GM18861 (cell line): Measurements from ENCODE around the gene TOLLIP.
"Not testable (repeated sequence)": the region's sequence is repeated elsewhere in the genome, so short reads cannot be mapped to it uniquely, and the experiment has no call there.

Experiments
- ATAC-seq: cut with Tn5 transposase; IDR thresholded peaks from one replicate; pipeline ENCODE4 v1.9.1; 2021; ENCODE audit not compliant: unreplicated experiment

Gene TOLLIP

DNA sequence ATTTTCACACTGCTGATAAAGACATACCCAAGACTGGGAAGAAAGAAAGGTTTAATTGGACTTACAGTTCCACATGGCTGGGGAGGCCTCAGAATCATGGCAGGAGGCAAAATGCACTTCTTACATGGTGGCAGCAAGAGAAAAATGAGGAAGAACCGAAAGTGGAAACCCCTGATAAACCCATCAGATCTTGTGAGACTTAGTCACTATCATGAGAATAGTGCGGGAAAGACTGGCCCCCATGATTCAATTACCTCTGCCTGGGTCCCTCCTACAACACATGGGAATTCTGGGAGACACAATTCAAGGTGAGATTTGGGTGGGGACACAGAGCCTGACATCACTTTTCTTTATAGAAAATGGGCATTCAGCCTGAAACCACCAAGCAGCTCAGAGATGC, 42.5 kb downstream of the TOLLIP start:
- ATAC-seq: not testable (repeated sequence)

DNA sequence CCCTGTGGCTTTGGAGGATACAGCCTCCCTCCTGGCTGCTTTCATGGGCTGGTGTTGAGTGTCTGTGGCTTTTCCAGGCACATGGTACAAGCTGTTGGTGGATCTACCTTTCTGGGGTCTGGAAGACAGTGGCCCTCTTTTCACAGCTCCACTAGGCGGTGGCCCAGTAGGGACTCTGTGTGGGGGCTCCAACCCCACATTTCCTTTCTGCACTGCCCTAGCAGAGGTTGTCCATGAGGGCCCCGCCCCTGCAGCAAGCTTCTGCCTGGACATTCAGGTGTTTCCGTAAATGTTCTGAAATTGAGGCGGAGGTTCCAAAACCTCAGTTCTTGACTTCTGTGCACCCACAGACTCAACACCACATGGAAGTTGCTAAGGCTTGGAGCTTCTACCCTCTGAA, 44.0 kb downstream of the TOLLIP start:
- ATAC-seq: not testable (repeated sequence)

DNA sequence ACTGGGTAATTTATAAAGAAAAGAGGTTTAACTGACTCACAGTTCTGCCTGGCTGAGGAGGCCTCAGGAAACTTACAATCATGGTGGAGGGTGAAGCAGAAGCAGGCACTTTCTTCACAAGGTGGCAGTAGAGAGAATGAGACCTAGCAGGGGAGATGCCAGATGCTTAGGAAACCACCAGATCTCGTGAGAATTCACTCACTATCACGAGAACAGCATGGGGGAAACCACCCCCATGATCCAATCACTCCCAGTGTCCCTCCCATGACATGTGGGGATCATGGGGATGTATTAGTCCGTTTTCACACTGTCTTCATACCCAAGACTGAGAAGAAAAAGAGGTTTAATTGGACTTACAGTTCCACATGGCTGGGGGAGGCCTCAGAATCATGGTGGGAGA, 45.0 kb downstream of the TOLLIP start:
- not testable (repeated sequence) for ATAC-seq

DNA sequence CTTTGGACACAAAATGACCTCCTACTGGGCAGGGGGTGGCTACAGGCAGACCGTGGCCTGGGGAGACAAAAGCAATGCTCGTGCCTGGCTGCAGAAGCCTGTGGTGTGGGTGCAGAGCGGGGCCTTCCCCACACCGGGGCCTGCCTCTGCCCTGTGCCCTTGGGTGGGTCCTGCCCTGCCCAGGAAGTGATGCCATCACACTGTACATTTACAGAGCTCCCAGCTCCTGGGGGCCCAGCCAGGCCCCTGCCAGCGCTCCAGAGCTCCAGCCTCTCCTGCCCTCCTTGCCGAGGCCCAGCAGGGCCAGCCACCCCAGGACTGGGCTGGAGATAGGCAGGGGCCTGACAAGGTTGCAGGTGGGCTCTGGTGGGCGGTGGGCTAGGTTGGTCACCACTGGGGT, 46.4 kb downstream of the TOLLIP start:
- ATAC-seq: no peak

DNA sequence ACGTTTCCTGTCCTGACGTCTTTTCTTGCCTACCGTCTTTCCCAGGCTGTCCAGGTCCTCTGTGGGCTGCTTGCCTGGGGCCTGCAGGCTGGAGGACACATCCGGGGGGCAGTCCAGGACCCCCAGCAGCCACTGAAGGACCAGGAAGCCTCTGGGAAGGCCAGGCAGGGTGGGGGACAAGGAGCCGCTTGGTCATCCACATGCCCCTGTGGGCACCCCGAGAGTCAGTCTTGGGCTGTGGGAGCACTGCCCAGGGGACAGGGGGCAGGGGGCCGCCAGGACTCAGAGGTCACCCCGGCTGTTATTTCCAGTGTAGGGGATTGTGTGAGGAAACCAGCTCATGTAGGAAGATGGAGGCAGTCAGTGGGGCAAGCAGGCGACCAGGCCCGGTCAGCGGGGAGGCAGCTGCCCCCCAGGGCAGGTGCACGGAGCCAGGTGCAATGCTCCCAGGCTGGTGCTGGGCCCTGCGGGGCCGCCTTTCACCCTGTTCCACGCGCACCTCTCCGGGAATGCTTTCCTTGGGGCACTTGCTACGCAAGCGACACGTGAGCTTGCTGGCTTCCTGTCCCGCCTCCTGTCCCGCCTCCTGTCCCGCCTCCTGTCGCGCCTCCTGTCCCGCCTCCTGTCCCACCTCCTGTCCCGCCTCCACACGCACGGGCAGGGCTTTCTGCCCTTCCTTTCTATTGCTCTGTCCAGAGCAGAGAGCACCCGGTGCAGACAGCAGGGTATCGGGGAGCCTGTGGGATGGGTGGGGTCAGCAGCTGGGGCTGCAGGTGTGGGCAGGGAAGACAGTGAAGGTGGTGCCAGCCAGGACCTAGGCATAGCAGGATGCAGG, 47.0 kb downstream of the TOLLIP start:
- ATAC-seq: no peak

DNA sequence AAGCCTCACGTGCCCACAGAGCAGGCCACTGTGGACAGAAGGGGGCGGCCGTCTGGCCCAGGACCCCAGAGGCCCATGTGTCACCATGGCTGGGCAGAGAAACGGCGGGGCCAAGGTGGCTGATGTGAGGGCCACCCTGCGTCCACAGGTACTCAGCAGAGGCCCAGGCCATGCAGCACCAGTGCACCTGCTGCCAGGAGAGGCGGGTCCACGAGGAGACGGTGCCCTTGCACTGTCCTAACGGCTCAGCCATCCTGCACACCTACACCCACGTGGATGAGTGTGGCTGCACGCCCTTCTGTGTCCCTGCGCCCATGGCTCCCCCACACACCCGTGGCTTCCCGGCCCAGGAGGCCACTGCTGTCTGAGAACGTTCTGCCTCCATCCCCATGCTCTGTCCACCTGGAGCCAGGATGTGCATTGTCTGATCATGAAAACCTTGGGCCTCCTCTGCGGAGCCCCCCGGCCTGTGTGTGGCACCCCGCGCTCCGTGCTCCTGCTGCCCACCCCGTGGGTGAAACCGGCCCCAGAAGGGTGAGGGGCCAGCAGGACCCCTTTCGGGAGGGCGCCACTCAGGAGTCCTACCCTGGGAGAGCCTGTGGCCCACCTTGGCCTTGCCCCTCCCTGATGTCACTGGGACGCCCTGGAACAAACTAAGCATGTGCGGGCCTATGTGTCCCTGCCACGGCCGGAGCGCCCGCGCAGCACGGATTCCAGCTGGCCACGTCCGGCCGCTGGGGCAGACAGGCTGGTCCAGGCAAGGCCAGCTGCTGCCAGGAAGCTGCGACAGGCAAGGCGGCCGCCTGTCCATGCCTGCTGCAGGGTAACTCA, 48.0 kb downstream of the TOLLIP start:
- ATAC-seq: no peak

DNA sequence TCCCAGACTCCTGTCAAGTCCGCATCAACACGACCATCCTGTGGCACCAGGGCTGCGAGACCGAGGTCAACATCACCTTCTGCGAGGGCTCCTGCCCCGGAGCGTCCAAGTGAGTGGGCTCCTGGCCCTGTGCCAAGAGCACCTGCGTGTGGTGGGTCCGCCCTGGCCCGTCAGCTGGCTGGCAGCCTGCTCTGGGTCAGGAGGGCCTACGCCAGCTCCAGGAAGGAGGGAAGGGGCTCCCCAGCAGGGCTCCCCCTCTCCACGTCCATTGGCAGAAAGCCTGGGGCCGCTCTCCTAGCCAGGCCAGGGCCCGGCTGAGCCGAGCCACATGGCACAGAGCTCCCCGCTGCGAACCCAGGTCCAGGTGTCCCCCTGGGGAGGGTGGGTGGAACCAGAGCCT, 48.8 kb downstream of the TOLLIP start:
- ATAC-seq: no peak

DNA sequence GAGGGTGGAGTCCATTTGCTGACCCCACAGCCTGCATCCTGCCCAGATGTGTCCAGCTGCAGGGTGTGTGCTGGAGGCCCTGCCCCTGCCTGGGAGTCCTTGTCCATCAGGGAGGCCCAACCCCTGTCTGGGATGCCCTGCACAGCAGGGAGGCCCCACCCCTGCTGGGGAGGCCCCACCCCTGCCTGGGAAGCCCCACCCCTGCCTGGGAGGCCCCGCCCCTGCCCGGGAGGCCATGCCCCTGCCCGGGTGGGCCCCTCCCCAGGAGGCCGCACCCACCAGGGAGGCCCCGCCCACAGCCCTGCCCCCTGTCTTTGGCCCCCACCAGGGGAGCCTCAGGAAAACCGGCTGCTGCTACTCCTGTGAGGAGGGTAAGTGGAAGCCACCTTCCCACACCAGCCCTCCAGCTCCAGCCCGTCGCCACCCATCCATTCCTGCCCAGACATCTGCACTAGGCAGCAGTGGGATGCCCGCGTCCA, 49.4 kb downstream of the TOLLIP start:
- no peak for ATAC-seq

DNA sequence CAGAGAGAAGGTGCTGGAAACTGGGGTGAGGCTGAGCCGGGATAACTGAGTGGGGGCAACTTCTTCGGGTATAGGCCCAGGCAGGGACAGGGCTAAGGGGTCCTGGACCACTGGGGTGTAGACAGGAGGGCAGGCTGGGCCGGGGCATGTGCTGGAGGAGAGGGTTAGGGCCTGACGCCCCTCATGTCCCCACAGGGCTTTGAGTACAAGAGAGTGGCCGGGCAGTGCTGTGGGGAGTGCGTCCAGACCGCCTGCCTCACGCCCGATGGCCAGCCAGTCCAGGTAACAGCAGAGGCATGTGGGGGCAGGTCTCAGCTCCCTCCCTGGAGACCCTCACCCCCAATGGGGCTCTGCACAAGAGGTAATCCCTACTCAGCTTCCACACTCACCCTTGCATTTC, 49.9 kb downstream of the TOLLIP start:
- ATAC-seq: no peak

DNA sequence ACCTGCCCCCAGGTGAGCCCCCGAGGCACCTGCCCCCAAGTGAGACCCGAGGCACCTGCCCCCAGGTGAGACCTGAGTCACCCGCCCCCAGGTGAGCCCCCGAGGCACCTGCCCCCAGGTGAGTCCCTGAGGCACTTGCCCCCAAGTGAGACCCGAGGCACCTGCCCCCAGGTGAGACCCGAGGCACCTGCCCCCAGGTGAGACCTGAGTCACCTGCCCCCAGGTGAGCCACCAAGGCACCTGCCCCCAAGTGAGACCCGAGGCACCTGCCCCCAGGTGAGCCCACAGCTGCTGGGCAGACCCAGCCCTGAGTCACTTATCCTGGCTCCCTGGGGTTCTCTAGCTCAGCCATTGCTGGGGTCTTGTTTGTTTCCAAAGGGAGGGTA, 50.4 kb downstream of the TOLLIP start:
- ATAC-seq: no peak

DNA sequence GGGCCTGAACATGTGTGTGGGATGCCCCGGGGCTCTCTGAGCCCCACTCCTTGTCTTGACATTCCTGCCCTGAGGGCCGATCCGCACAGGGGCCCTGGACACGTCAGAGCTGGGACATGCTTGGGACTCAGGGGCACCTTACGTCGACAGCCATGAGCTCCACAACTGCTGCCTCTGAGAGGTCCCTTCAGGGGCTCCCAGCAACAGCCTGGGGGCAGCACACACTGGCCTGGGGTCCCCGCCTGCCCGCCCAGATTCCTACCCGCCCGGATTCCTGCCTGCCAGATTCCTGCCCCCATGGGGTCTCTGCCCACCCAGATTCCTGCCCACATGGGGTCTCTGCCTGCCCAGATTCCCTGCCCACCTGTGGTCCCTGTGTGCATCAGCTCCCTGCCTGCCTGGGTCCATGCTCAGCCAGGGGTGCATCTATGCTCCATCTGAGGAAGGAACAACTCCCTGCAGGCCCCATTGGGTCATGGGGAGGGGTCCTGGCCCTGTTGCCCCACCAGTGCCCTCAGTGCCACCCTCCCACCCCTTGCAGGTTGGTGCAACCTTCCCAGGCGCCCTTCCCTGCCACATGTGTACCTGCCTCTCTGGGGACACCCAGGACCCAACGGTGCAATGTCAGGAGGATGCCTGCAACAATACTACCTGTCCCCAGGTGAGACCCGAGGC, 50.9 kb downstream of the TOLLIP start:
- ATAC-seq: no peak

DNA sequence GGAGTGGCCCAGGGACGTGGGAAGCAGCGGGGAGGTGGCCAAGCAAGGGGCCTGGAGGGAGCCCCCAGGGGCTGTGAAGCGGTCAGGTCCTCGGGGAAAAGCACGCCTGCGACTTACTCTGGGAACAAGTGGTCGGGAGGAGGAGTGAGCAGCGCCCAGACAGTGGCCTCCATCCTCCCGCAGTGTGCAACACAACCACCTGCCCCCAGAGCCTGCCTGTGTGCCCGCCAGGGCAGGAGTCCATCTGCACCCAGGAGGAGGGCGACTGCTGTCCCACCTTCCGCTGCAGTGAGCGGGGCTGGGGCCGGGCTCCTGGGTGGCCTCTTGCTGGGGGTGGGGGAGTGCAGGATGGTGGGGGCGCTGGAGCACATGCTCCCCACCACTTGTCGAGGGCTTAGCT, 51.5 kb downstream of the TOLLIP start:
- no peak for ATAC-seq

DNA sequence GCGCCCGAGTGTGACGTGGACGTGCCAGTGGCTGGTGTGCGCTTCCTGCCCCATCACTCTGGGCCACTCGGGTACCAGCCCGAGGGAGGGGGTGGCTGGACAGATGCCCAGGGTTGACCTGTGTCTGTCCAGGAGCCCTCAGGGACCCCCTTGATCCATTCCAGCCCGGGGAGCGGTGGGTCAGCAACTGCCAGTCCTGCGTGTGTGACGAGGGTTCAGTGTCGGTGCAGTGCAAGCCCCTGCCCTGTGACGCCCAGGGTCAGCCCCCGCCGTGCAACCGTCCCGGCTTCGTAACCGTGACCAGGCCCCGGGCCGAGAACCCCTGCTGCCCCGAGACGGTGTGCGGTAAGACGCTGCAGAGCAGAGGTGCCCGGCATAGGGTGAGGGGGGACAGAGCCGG, 52.1 kb downstream of the TOLLIP start:
- ATAC-seq: no peak

DNA sequence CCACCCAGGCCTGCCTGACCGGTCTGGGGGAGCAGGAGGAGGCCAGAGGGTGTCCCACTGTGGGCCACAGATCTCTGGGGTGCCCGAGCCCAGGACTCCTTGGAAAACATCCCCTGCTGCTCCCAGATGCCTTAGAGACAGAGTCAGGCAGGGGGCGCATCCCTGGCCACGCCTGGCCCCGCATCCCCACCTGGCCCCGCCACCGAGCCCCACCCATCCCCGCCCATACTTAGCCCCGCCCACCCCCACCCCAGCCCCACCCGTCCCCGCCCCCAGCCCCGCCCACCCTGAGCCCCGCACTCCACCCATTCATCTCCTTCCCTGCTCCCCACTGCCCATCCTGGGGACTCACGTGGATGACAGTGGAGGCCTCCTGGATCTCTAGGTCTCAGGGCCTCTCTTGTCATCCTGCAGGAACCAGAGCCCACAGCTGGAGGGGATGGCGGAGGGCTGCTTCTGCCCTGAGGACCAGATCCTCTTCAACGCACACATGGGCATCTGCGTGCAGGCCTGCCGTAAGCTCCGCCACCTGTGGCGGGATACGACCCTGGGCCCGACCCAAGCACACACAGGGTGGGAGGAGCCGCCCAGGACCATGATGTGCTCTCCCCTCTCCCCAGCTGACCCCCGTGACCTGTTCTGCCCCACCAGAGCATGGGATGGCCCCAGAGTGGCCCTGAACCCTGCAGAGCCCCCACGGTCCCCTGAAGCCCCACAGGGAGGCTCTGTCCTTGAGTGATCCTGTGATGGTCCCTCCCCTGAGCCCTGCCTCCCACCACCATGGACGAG, 53.0 kb downstream of the TOLLIP start:
- ATAC-seq: no peak

DNA sequence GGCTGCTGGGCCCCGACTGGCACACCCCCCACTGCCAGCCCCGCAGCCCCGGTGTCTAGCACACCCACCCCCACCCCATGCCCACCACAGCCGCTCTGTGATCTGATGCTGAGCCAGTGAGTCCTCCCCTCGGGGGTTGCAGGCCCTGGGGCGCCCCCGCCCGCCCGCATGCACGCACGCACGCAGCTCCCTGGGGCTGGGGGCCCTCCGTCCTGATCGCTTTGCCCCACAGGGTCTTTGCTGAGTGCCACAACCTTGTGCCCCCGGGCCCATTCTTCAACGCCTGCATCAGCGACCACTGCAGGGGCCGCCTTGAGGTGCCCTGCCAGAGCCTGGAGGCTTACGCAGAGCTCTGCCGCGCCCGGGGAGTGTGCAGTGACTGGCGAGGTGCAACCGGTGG, 54.3 kb downstream of the TOLLIP start:
- no peak for ATAC-seq

DNA sequence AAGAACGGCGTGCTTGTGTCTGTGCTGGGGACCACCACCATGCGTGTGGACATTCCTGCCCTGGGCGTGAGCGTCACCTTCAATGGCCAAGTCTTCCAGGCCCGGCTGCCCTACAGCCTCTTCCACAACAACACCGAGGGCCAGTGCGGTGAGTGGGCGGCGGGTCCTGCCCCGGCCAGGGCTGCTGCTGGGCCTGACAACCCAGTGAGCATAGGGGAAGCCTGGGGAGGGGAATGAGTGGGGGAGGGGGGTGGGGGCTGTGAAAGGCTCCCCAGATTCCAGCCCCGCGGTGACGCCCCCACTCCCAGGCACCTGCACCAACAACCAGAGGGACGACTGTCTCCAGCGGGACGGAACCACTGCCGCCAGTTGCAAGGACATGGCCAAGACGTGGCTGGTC, 54.7 kb downstream of the TOLLIP start:
- no peak for ATAC-seq

DNA sequence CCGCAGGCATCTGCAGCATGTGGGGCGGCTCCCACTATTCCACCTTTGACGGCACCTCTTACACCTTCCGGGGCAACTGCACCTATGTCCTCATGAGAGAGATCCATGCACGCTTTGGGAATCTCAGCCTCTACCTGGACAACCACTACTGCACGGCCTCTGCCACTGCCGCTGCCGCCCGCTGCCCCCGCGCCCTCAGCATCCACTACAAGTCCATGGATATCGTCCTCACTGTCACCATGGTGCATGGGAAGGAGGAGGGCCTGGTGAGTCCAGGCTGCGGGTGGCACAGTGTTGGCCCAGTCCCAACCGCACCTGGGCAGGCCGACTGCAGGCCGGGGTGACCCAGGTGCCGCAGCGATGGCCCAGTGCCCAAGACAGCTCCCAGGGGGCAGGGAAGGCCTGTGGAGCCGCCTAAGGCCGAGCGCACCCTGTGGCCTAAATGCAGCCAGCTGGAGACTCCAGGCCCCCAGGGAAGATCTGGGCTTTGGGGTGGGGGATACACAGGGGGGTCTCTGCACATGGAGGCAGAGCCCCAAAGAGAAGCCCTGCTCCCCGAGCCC, 55.3 kb downstream of the TOLLIP start:
- ATAC-seq: no peak

DNA sequence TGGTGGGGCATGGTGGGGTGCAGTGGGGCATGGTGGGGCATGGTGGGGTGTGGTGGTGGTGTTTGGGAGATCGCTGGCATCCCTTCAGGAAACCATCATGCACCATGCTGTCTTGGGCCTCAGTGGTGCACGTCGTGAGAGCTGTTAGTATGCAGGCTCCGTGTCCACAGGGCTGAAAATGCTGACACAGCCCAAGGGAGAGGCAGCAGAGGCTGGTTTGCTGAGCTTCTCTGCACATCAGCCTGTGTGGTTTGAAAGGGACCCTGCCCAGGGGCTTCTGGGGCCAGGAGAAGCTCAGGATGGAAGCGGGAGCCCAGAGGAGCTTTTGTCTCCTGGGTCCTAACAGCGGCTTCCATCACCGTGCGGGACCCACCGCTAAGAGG, 56.3 kb downstream of the TOLLIP start:
- no peak for ATAC-seq

DNA sequence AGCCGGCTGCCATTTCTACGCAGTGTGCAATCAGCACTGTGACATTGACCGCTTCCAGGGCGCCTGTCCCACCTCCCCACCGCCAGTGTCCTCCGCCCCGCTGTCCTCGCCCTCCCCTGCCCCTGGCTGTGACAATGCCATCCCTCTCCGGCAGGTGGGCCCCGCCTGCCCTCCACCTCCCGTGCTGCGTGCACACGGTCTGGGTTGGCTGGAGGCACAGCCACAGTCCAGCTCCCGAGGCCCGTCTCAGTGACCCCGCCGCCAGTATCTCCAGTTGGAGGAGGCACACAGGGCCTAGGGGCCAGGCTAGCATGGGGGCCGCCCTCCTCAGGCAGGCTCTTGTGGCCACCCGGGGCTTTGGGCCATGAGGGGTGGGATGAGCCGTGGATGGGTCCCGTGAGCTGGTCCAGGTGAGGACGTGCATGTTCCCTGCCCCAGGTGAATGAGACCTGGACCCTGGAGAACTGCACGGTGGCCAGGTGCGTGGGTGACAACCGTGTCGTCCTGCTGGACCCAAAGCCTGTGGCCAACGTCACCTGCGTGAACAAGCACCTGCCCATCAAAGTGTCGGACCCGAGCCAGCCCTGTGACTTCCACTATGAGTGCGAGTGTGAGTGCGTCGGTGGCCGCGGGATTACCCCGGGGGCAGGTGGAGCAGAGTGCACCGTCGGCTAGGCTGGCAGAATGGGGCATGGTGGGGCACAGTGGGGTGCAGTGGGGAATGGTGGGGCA, 56.9 kb downstream of the TOLLIP start:
- no peak for ATAC-seq

DNA sequence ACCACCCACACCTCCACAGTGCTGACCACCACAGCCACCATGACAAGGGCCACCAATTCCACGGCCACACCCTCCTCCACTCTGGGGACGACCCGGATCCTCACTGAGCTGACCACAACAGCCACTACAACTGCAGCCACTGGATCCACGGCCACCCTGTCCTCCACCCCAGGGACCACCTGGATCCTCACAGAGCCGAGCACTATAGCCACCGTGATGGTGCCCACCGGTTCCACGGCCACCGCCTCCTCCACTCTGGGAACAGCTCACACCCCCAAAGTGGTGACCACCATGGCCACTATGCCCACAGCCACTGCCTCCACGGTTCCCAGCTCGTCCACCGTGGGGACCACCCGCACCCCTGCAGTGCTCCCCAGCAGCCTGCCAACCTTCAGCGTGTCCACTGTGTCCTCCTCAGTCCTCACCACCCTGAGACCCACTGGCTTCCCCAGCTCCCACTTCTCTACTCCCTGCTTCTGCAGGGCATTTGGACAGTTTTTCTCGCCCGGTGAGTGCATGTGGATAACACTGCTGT, 58.1 kb downstream of the TOLLIP start:
- ATAC-seq: no peak
